Measurements from ENCODE around the gene APBA2. TPM values are rescaled to one million over a fixed set of nuclear protein-coding genes. Genes with fewer than 3 reads are reported as not detected.

APBA2 gene
- total RNA-seq, 1 experiment from 2014 or later: 11.2 TPM

DNA sequence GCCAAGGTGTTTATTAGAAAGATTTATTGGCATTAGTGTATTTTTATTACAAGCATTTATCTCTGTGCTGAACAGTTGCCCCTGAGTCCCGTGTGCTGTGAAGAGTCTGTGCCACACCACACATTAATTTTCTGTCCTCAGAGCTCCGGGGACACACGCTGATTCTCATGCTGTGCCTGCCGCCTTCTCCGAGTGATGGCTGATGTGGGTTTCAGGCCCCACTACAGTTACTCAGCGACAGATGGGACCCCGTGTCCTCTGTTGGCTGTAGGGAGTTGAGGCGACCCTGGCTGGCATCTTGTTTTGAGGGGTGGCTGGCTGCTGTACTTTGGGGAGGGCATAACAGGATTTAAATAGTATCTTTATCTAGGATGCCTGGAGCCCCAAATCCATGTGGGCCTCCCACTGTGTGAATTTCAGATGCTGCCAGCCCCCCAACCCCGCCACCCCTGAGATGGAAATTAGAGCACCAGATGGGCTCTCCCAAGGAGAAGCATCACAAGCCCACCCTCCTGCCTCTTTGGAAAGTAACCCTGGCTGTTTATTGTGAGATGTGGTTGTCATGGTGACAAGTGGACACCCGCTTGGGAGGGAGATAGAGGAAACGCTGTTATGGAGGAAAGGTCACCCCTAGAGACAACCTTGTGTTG lies 185.6 kb downstream of the APBA2 start:
- TF ChIP-seq ZNF416 (CRISPR knock-in tag; IDR thresholded peaks at IDR 0.05) (no peak), ZNF423 (CRISPR knock-in tag; IDR thresholded peaks at IDR 0.05) (no peak)
- no peaks in the 10 kb centered on the region for H3K27me3 Mint-ChIP-seq (ENCODE audit: low read depth)
- POLR2A ChIA-PET: no interaction called here
- CTCF ChIA-PET: interaction anchor here (0.7 kb wide), 2 partner anchors 18 to 19 kb away, joined by 3 read pairs; no protein-coding TSS in a partner anchor
- H3K4me1 Mint-ChIP-seq: 0 out of 2 replicates have a peak, but pooled peaks cover 6% of the 10 kb centered on the region
- no peak overlapping the region for H3K4me3 Mint-ChIP-seq
- peaks cover 6% of the 10 kb centered on the region for H3K36me3 Mint-ChIP-seq
- ATAC-seq: no peak
- DNase-seq (ENCODE audit: low spot score): no peak
- H3K27ac Mint-ChIP-seq: no peak overlapping the region
- peaks cover 12% of the 10 kb centered on the region for H3K9me3 Mint-ChIP-seq

DNA sequence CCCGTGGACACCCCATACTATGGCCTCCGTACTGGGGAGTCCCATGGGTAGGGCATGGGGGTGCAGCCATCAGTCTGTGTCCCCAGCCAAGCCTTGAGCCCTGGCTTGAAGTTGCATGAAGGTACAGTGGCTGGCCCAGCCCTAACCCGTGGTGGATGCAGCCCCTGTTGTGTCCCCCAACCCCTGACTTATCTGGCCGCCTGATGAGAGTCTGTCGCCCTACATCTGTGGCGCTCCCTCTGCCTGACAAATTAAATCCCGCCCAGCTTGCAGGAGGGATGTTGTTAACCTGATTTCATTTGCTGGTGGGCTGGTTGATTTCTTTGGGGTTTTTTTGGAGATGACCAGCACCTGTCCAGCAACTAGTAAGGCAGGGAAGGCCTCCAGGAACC lies 186.1 kb downstream of the APBA2 start:
- Mint-ChIP-seq H3K4me1 (0 out of 2 replicates have a peak, but pooled peaks cover 7% of the 10 kb centered on the region), H3K27ac (no peak overlapping the region), H3K9me3 (peaks cover 12% of the 10 kb centered on the region), H3K4me3 (no peak overlapping the region), H3K27me3 (ENCODE audit: low read depth) (no peaks in the 10 kb centered on the region), H3K36me3 (peaks cover 6% of the 10 kb centered on the region)
- POLR2A ChIA-PET: no interaction called here
- TF ChIP-seq SP1 (CRISPR knock-in tag; conservative IDR thresholded peaks at IDR 0.05) (no peak), ZNF232 (CRISPR knock-in tag; IDR thresholded peaks at IDR 0.05) (no peak), GABPB1 (CRISPR knock-in tag; IDR thresholded peaks at IDR 0.05) (no peak), RORB (CRISPR knock-in tag; IDR thresholded peaks at IDR 0.05) (no peak), ZNF671 (CRISPR knock-in tag; IDR thresholded peaks at IDR 0.05) (no peak), NR1H2 (CRISPR knock-in tag; IDR thresholded peaks at IDR 0.05) (no peak), ATF1 (CRISPR knock-in tag; IDR thresholded peaks at IDR 0.05) (no peak), SOX15 (CRISPR knock-in tag; IDR thresholded peaks at IDR 0.05) (no peak), PRRX2 (CRISPR knock-in tag; IDR thresholded peaks at IDR 0.05) (no peak), KAT7 (CRISPR knock-in tag; IDR thresholded peaks at IDR 0.05; ENCODE audit: borderline replicate concordance) (no peak), ELF4 (CRISPR knock-in tag; IDR thresholded peaks at IDR 0.05; ENCODE audit: low read depth) (no peak), TEAD4 (CRISPR knock-in tag; IDR thresholded peaks at IDR 0.05) (no peak), TP53 (CRISPR knock-in tag; IDR thresholded peaks at IDR 0.05) (no peak)
- TF ChIP-seq, protein P1, sequence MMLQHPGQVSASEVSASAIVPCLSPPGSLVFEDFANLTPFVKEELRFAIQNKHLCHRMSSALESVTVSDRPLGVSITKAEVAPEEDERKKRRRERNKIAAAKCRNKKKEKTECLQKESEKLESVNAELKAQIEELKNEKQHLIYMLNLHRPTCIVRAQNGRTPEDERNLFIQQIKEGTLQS (CRISPR knock-in tag; conservative IDR thresholded peaks at IDR 0.05): no peak
- TF ChIP-seq, protein P2, sequence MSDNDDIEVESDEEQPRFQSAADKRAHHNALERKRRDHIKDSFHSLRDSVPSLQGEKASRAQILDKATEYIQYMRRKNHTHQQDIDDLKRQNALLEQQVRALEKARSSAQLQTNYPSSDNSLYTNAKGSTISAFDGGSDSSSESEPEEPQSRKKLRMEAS (CRISPR knock-in tag; IDR thresholded peaks at IDR 0.05): no peak
- TF ChIP-seq, protein P3, sequence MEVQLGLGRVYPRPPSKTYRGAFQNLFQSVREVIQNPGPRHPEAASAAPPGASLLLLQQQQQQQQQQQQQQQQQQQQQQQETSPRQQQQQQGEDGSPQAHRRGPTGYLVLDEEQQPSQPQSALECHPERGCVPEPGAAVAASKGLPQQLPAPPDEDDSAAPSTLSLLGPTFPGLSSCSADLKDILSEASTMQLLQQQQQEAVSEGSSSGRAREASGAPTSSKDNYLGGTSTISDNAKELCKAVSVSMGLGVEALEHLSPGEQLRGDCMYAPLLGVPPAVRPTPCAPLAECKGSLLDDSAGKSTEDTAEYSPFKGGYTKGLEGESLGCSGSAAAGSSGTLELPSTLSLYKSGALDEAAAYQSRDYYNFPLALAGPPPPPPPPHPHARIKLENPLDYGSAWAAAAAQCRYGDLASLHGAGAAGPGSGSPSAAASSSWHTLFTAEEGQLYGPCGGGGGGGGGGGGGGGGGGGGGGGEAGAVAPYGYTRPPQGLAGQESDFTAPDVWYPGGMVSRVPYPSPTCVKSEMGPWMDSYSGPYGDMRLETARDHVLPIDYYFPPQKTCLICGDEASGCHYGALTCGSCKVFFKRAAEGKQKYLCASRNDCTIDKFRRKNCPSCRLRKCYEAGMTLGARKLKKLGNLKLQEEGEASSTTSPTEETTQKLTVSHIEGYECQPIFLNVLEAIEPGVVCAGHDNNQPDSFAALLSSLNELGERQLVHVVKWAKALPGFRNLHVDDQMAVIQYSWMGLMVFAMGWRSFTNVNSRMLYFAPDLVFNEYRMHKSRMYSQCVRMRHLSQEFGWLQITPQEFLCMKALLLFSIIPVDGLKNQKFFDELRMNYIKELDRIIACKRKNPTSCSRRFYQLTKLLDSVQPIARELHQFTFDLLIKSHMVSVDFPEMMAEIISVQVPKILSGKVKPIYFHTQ (CRISPR knock-in tag; IDR thresholded peaks at IDR 0.05): no peak
- TF ChIP-seq, protein P4, sequence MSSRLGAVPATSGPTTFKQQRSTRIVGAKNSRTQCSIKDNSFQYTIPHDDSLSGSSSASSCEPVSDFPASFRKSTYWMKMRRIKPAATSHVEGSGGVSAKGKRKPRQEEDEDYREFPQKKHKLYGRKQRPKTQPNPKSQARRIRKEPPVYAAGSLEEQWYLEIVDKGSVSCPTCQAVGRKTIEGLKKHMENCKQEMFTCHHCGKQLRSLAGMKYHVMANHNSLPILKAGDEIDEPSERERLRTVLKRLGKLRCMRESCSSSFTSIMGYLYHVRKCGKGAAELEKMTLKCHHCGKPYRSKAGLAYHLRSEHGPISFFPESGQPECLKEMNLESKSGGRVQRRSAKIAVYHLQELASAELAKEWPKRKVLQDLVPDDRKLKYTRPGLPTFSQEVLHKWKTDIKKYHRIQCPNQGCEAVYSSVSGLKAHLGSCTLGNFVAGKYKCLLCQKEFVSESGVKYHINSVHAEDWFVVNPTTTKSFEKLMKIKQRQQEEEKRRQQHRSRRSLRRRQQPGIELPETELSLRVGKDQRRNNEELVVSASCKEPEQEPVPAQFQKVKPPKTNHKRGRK (CRISPR knock-in tag; IDR thresholded peaks at IDR 0.05; ENCODE audit: borderline replicate concordance): no peak
- TF ChIP-seq, protein P5, sequence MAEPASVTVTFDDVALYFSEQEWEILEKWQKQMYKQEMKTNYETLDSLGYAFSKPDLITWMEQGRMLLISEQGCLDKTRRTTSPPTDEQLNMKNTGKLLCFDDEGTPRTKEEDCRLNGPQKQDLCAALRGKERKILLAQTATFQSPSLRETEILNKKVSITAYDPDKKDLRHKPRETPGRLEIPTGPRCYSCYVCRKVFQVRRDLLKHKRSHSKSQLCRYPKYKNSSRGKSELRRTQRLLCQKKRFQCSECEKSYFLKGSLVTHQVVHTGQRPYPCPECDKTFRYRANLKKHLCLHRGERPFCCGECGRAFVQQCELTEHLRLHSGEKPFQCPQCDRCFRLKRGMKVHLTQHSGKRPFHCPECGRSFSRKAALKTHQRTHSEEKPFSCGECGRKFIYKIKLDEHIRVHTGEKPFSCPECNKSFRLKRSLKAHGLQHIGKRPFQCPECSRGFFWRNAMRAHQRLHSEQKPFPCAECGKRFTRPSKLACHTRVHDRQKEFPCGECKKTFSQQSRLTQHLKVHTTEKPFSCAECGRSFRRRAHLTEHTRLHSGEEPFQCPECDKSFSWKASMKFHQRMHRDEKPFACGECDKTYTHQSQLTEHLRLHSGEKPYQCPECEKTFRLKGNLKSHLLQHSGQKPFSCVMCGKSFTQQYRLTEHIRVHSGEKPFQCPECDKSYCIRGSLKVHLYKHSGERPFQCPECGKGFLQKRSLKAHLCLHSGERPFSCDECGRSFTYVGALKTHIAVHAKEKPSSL (CRISPR knock-in tag; conservative IDR thresholded peaks at IDR 0.05): no peak
- TF ChIP-seq, protein P6, sequence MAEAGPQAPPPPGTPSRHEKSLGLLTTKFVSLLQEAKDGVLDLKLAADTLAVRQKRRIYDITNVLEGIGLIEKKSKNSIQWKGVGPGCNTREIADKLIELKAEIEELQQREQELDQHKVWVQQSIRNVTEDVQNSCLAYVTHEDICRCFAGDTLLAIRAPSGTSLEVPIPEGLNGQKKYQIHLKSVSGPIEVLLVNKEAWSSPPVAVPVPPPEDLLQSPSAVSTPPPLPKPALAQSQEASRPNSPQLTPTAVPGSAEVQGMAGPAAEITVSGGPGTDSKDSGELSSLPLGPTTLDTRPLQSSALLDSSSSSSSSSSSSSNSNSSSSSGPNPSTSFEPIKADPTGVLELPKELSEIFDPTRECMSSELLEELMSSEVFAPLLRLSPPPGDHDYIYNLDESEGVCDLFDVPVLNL (CRISPR knock-in tag; IDR thresholded peaks at IDR 0.05; ENCODE audit: borderline replicate concordance, low read depth): no peak
- TF ChIP-seq, protein P7, sequence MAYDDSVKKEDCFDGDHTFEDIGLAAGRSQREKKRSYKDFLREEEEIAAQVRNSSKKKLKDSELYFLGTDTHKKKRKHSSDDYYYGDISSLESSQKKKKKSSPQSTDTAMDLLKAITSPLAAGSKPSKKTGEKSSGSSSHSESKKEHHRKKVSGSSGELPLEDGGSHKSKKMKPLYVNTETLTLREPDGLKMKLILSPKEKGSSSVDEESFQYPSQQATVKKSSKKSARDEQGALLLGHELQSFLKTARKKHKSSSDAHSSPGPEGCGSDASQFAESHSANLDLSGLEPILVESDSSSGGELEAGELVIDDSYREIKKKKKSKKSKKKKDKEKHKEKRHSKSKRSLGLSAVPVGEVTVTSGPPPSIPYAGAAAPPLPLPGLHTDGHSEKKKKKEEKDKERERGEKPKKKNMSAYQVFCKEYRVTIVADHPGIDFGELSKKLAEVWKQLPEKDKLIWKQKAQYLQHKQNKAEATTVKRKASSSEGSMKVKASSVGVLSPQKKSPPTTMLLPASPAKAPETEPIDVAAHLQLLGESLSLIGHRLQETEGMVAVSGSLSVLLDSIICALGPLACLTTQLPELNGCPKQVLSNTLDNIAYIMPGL (CRISPR knock-in tag; IDR thresholded peaks at IDR 0.05): no peak
- CTCF ChIA-PET: interaction anchor here (0.5 to 0.7 kb wide), 2 partner anchors 18 to 184 kb away, joined by 3 read pairs; no protein-coding TSS in a partner anchor
- DNase-seq (ENCODE audit: low spot score) (no peak), ATAC-seq (no peak)
